GM12878 (cell line): Measurements from ENCODE around the gene CCDC88C. TPM values are rescaled to one million over a fixed set of nuclear protein-coding genes. Genes with fewer than 3 reads are reported as not detected.

ENCODE experiments used
- ATAC-seq: fragments of 200-7000 bp; cut with Tn5 transposase; 3 replicates; pipeline ENCODE4 v1.9.1; 2020; ENCODE audit warnings: mild to moderate bottlenecking, moderate library complexity
- BruUV-seq: library from RNA; stranded (reverse); fragments of 400-500 nt; replicated peaks from 2 replicates; lab custom pipeline; 2021; lab: Mats Ljungman, UMichigan
- CTCF ChIA-PET: fragments of 300-600 bp; sonication (Branson Sonifier 250); formaldehyde crosslinking; extraction: SDS; loops from one replicate; lab custom pipeline; 2021; ENCODE audit warnings: inconsistent platforms; lab: Yijun Ruan, JAX
- POLR2A ChIA-PET: fragments of 350-600 bp; formaldehyde crosslinking; extraction: SDS; loops from one replicate; lab custom pipeline; 2021; ENCODE audit warnings: inconsistent platforms; lab: Charles Lee
- RAD21 ChIA-PET: fragments of 300-600 bp; sonication (Branson Sonifier 250); formaldehyde crosslinking; loops from one replicate; lab custom pipeline; 2023; ENCODE audit warnings: antibody characterized with exemption; ENCODE audit not compliant: unreplicated experiment; lab: Charles Lee
- SMC1A ChIA-PET: fragments of 300-600 bp; sonication (Branson Sonifier 250); formaldehyde crosslinking; loops from one replicate; lab custom pipeline; 2023; ENCODE audit not compliant: unreplicated experiment, uncharacterized antibody; lab: Charles Lee
- DNase-seq: peaks from one replicate; pipeline ENCODE4 v3.0.0-alpha.2; 2011; ENCODE audit warnings: low read depth, low spot score
- FAIRE-seq: peaks from 3 replicates; lab custom pipeline; 2011; peaks lifted over from hg19 to GRCh38; lab: Jason Lieb, UNC
- H2AFZ ChIP-seq: 2 replicates; pipeline ENCODE4 v1.6.0; 2011; ENCODE audit warnings: low read depth, low read length, control low read depth; ENCODE audit not compliant: control insufficient read depth
- H3K27ac ChIP-seq: 2 replicates; pipeline ENCODE4 v1.5.1; 2011; ENCODE audit warnings: control low read depth; ENCODE audit not compliant: control insufficient read depth, insufficient read depth
- H3K27me3 ChIP-seq, 2 experiments: replicated peaks in 1 of 2; 2 replicates each; pipeline versions ENCODE4 v1.6.0 to v1.6.1; 2011; ENCODE audit warnings: low read length in 1 of 2; ENCODE audit not compliant: control insufficient read depth in 2 of 2, insufficient read depth in 2 of 2
- H3K36me3 ChIP-seq, 2 experiments: 2 replicates each; pipeline ENCODE4 v1.5.1; 2011; ENCODE audit warnings: low read length in 1 of 2; ENCODE audit not compliant: control insufficient read depth in 2 of 2, insufficient read depth in 2 of 2
- H3K4me1 ChIP-seq: 2 replicates; pipeline ENCODE4 v1.6.1; 2011; ENCODE audit warnings: mild to moderate bottlenecking, low read length, moderate library complexity, mixed read lengths; ENCODE audit not compliant: control insufficient read depth, insufficient read depth
- H3K4me2 ChIP-seq: 2 replicates; pipeline ENCODE4 v1.6.0; 2011; ENCODE audit warnings: control low read depth; ENCODE audit not compliant: control insufficient read depth, insufficient read depth
- H3K4me3 ChIP-seq: fragments of 200-600 bp; sonication (generic); 2 replicates; pipeline ENCODE4 v1.5.1; 2016
- H3K79me2 ChIP-seq: 2 replicates; pipeline ENCODE4 v1.6.0; 2011; ENCODE audit warnings: low read length; ENCODE audit not compliant: control insufficient read depth, insufficient read depth
- H3K9ac ChIP-seq: 2 replicates; pipeline ENCODE4 v1.8.0; 2011; ENCODE audit warnings: low read length, control low read depth, mixed read lengths; ENCODE audit not compliant: control insufficient read depth, insufficient read depth
- H3K9me3 ChIP-seq: replicated peaks from 3 replicates; pipeline ENCODE4 v1.5.1; 2011; ENCODE audit warnings: mild to moderate bottlenecking, low read length; ENCODE audit not compliant: control insufficient read depth, insufficient read depth
- H4K20me1 ChIP-seq: 2 replicates; pipeline ENCODE4 v1.6.0; 2011; ENCODE audit not compliant: control insufficient read depth, insufficient read depth
- BRCA1 ChIP-seq: IDR thresholded peaks from 2 replicates; pipeline ENCODE4 v1.6.1; 2011; ENCODE audit warnings: low read depth, low read length, improper control_type of control experiment
- FOXM1 ChIP-seq: IDR thresholded peaks from 2 replicates; pipeline ENCODE4 v1.6.1; 2012; ENCODE audit warnings: low read depth, mild to moderate bottlenecking, inconsistent platforms, low read length, moderate library complexity
- NR2C2 ChIP-seq: IDR thresholded peaks from 2 replicates; pipeline ENCODE4 v1.6.1; 2011; ENCODE audit warnings: borderline replicate concordance, low read depth; ENCODE audit not compliant: control insufficient read depth, insufficient read length
- PAX8 ChIP-seq: fragments of 450-650 bp; IDR thresholded peaks from 2 replicates; pipeline ENCODE4 v1.6.1; 2017; ENCODE audit warnings: mild to moderate bottlenecking, moderate library complexity
- POLR2AphosphoS5 ChIP-seq: IDR thresholded peaks from 2 replicates; pipeline ENCODE4 v1.6.1; 2011; ENCODE audit warnings: mild to moderate bottlenecking, low read length, inconsistent platforms
- WGBS: methylation state at CpG from one replicate; pipeline ENCODE4 v1.1.6; 2016; ENCODE audit warnings: low lambda C conversion rate; ENCODE audit not compliant: insufficient replicate concordance, insufficient coverage; ENCODE audit errors: missing lambda C conversion rate; 5-methylcytosine and 5-hydroxymethylcytosine counted together
- in situ Hi-C: fragments of 300-500 bp; cut with MboI; formaldehyde crosslinking; loops from 9 replicates; pipeline ENCODE4 v1.14.3; 2018; ENCODE audit warnings: mixed read lengths
- intact Hi-C: fragments of 100-400 bp; cut with micrococcal nuclease; formaldehyde crosslinking; loops from one replicate; pipeline ENCODE4 v1.14.2; 2022; ENCODE audit not compliant: unreplicated experiment
- polyA plus RNA-seq, 11 experiments: library from polyadenylated mRNA; depleted of rRNA in 4 of 11; unstranded in 6 of 11; stranded (reverse) in 5 of 11; fragments of >200 nt; fragmentation: Nextera tagmentation in 4 of 11; fragmentation: Illumina TruSeq in 1 of 11; extraction: Ambion mirVana in 4 of 11; extraction: Trizol in 1 of 11; gene quantifications; 1 replicate in 1 of 11; 2 replicates in 10 of 11; pipeline versions ENCODE4 v1.2.1 to v1.2.3, GENCODE V29; 2011 to 2016; ENCODE audit warnings: inconsistent platforms in 2 of 11, missing spikeins in 2 of 11, low read depth in 1 of 11
- total RNA-seq, 4 experiments: library from RNA; depleted of rRNA in 3 of 4; stranded (reverse); fragments of >200 nt in 3 of 4; fragmentation: Illumina TruSeq in 1 of 4; extraction: Trizol in 1 of 4; gene quantifications; 2 replicates each; pipeline versions ENCODE4 v1.2.1 to v1.2.3, GENCODE V29; 2013 to 2021
- TF ChIP-seq, protein P1 (sequence below): fragments of 450-650 bp; IDR thresholded peaks from 2 replicates; pipeline ENCODE4 v1.6.1; 2017; ENCODE audit warnings: mild to moderate bottlenecking
- TF ChIP-seq, protein P2 (sequence below): fragments of 450-650 bp; conservative IDR thresholded peaks from 2 replicates; pipeline ENCODE4 v1.6.1; 2017; ENCODE audit warnings: mild to moderate bottlenecking, moderate library complexity
- TF ChIP-seq, protein P3 (sequence below): fragments of 450-650 bp; IDR thresholded peaks from 2 replicates; pipeline ENCODE4 v1.6.1; 2017; ENCODE audit warnings: antibody characterized with exemption, mild to moderate bottlenecking, moderate library complexity

CCDC88C gene
- total and polyA plus RNA-seq, 10 of the 15 experiments (the other 5 are each of a cell fraction or from before 2014, with no cell fraction given): 4.0 to 79.6 (median 36.6) TPM

DNA sequence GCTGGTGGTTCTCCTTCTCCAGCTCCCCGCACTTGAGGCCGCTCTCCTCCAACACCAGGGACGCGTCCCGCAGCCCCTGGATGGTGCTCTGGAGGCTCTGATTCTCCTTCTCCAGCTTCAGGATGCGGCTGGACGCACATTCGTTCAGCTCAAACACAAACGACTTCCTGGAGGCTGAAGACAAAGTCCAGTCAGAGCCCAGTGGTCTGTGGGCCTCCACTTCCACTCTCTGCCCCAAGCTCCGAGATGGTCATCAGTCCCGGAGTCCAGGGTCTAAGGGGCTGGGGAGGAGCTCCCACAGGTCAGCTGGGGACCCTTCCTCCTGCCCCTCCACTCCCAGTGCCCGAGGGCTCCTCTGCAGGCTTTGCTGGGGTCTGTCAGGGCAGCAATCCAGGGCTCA is 96.5 kb downstream of the CCDC88C start (continued):
- TF ChIP-seq, protein P1, sequence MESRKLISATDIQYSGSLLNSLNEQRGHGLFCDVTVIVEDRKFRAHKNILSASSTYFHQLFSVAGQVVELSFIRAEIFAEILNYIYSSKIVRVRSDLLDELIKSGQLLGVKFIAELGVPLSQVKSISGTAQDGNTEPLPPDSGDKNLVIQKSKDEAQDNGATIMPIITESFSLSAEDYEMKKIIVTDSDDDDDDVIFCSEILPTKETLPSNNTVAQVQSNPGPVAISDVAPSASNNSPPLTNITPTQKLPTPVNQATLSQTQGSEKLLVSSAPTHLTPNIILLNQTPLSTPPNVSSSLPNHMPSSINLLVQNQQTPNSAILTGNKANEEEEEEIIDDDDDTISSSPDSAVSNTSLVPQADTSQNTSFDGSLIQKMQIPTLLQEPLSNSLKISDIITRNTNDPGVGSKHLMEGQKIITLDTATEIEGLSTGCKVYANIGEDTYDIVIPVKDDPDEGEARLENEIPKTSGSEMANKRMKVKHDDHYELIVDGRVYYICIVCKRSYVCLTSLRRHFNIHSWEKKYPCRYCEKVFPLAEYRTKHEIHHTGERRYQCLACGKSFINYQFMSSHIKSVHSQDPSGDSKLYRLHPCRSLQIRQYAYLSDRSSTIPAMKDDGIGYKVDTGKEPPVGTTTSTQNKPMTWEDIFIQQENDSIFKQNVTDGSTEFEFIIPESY: no peak
- TF ChIP-seq, protein P2, sequence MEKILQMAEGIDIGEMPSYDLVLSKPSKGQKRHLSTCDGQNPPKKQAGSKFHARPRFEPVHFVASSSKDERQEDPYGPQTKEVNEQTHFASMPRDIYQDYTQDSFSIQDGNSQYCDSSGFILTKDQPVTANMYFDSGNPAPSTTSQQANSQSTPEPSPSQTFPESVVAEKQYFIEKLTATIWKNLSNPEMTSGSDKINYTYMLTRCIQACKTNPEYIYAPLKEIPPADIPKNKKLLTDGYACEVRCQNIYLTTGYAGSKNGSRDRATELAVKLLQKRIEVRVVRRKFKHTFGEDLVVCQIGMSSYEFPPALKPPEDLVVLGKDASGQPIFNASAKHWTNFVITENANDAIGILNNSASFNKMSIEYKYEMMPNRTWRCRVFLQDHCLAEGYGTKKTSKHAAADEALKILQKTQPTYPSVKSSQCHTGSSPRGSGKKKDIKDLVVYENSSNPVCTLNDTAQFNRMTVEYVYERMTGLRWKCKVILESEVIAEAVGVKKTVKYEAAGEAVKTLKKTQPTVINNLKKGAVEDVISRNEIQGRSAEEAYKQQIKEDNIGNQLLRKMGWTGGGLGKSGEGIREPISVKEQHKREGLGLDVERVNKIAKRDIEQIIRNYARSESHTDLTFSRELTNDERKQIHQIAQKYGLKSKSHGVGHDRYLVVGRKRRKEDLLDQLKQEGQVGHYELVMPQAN: no peak
- TF ChIP-seq PAX8 (no peak), BRCA1 (no peak)

DNA sequence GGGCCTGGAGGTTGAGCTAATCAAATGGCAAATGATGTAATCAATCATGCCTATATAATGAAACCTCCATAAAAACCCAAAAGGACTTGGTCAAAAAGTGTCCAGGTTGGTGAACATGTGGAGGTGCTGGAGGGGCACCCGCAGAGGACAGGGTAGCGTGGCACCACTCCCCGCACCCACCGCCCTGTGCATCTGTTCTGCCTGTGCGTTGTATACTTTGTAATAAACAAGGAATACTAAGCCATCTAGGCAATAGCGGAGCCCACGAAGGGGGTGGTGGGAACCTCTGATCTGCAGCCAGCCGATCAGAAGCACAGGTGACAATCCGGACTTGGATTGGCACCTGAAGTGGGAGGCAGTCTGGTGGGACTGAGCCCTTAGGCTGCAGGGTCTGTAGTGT is 97.4 kb downstream of the CCDC88C start:
- H3K36me3 ChIP-seq: peaks cover 50 to 52% of the 10 kb centered on the region in 2 experiments
- no peak overlapping the region for H2AFZ ChIP-seq
- ChIA-PET RAD21 (interaction anchor here (0.6 to 0.8 kb wide), 3 partner anchors 57 to 135 kb away, joined by 3 read pairs; no protein-coding TSS in a partner anchor), POLR2A (interaction anchor here (0.9 to 1.1 kb wide), 2 partner anchors 103 to 104 kb away, joined by 3 to 6 read pairs; no protein-coding TSS in a partner anchor), SMC1A (interaction anchor here (0.7 to 11.1 kb wide), 2 partner anchors 57 to 98 kb away, joined by 3 to 210 read pairs; partner anchors contain the start of gene CCDC88C), CTCF (interaction anchor here (13.6 kb wide), 1 partner anchor 99 kb away, joined by 242 read pairs; the partner anchor contains the start of gene CCDC88C)
- no peaks in the 10 kb centered on the region for H4K20me1 ChIP-seq
- peaks cover 71% of the 10 kb centered on the region for H3K4me1 ChIP-seq
- H3K9me3 ChIP-seq: no peaks in the 10 kb centered on the region
- intact Hi-C loops: loop anchor here (10.0 kb wide), 1 partner anchor 185 kb away; no protein-coding TSS in a partner anchor
- ATAC-seq (no peak), FAIRE-seq (no peak), DNase-seq (no peak)
- H3K9ac ChIP-seq: no peak overlapping the region
- H3K27ac ChIP-seq: no peak overlapping the region
- no peak overlapping the region for H3K4me3 ChIP-seq
- WGBS: 96% methylated on average over 9 of the region's 9 CpGs
- BruUV-seq: no TSS peak
- H3K79me2 ChIP-seq: peaks cover 19% of the 10 kb centered on the region
- in situ Hi-C loops: no loop called here
- no peak for TF ChIP-seq POLR2AphosphoS5
- TF ChIP-seq, protein P3, sequence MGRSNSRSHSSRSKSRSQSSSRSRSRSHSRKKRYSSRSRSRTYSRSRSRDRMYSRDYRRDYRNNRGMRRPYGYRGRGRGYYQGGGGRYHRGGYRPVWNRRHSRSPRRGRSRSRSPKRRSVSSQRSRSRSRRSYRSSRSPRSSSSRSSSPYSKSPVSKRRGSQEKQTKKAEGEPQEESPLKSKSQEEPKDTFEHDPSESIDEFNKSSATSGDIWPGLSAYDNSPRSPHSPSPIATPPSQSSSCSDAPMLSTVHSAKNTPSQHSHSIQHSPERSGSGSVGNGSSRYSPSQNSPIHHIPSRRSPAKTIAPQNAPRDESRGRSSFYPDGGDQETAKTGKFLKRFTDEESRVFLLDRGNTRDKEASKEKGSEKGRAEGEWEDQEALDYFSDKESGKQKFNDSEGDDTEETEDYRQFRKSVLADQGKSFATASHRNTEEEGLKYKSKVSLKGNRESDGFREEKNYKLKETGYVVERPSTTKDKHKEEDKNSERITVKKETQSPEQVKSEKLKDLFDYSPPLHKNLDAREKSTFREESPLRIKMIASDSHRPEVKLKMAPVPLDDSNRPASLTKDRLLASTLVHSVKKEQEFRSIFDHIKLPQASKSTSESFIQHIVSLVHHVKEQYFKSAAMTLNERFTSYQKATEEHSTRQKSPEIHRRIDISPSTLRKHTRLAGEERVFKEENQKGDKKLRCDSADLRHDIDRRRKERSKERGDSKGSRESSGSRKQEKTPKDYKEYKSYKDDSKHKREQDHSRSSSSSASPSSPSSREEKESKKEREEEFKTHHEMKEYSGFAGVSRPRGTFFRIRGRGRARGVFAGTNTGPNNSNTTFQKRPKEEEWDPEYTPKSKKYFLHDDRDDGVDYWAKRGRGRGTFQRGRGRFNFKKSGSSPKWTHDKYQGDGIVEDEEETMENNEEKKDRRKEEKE: no peak
- no peak for TF ChIP-seq FOXM1
- TF ChIP-seq NR2C2: no peak
- H3K4me2 ChIP-seq: no peak overlapping the region
- no peaks in the 10 kb centered on the region for H3K27me3 ChIP-seq
